Lung (tissue), 12 donors: Measurements from ENCODE around the gene SMYD1. TPM values are rescaled to one million over a fixed set of nuclear protein-coding genes. Genes with fewer than 3 reads are reported as not detected.
"Not testable (repeated sequence)": the region's sequence is repeated elsewhere in the genome, so short reads cannot be mapped to it uniquely, and the experiment has no call there.

ENCODE experiments used
- ATAC-seq: fragments of 200-7000 bp; cut with Tn5 transposase; one replicate; pipeline ENCODE4 v1.9.1; 2020; ENCODE audit warnings: moderate number of reproducible peaks; ENCODE audit not compliant: insufficient read depth, low FRiP score
- DNase-seq, 3 donors: peaks; one replicate each; pipeline ENCODE4 v3.0.0-alpha.2; 2013 to 2017
- H3K27ac ChIP-seq, 2 donors: one replicate each; pipeline ENCODE4 v1.5.1; 2013; ENCODE audit warnings: mild to moderate bottlenecking in 2 of 2, moderate library complexity in 2 of 2, control low read depth in 1 of 2, inconsistent platforms in 1 of 2, low read depth in 1 of 2, low read length in 1 of 2
- H3K27me3 ChIP-seq, 3 donors: one replicate each; pipeline ENCODE4 v1.5.1; 2013; ENCODE audit warnings: low read length in 2 of 3; ENCODE audit not compliant: control insufficient read depth in 3 of 3, insufficient read depth in 3 of 3
- H3K36me3 ChIP-seq, 4 donors: one replicate each; pipeline ENCODE4 v1.5.1; 2013; ENCODE audit warnings: low read length in 4 of 4, mild to moderate bottlenecking in 1 of 4, moderate library complexity in 1 of 4; ENCODE audit not compliant: control insufficient read depth in 4 of 4, insufficient read depth in 4 of 4
- H3K4me1 ChIP-seq, 5 donors: one replicate each; pipeline ENCODE4 v1.5.1; 2013; ENCODE audit warnings: low read length in 5 of 5, mild to moderate bottlenecking in 2 of 5, moderate library complexity in 1 of 5; ENCODE audit not compliant: control insufficient read depth in 5 of 5, insufficient read depth in 5 of 5
- H3K4me3 ChIP-seq: one replicate; pipeline ENCODE4 v1.5.1; 2013; ENCODE audit warnings: mild to moderate bottlenecking, control low read depth, moderate library complexity
- H3K9ac ChIP-seq, 2 donors: one replicate each; pipeline ENCODE4 v1.5.1; 2013; ENCODE audit warnings: low read length in 2 of 2, control low read depth in 1 of 2; ENCODE audit not compliant: insufficient read depth in 1 of 2
- H3K9me3 ChIP-seq, 4 donors: one replicate each; pipeline ENCODE4 v1.5.1; 2013; ENCODE audit warnings: low read length in 3 of 4, mild to moderate bottlenecking in 1 of 4, moderate library complexity in 1 of 4; ENCODE audit not compliant: control insufficient read depth in 4 of 4, insufficient read depth in 3 of 4
- CTCF ChIP-seq: IDR thresholded peaks from 2 replicates; pipeline ENCODE4 v1.5.1; 2012; ENCODE audit warnings: mild to moderate bottlenecking; ENCODE audit errors: control extremely low read depth, extremely low read depth
- WGBS, 2 donors: extraction: QIAGEN DNeasy Blood & Tissue Kit; methylation state at CpG; one replicate each; pipeline ENCODE4 v1.1.7; 2013; 5-methylcytosine and 5-hydroxymethylcytosine counted together
- polyA plus RNA-seq, 2 donors: library from polyadenylated mRNA; stranded (reverse); fragments of 200-250 nt; gene quantifications; one replicate each; pipeline ENCODE4 v1.2.1, GENCODE V29; 2013
- total RNA-seq, 2 donors: library from RNA; depleted of rRNA in 1 of 2; stranded (reverse); fragments of >200 nt in 1 of 2; gene quantifications; one replicate each; pipeline ENCODE4 v1.2.1, GENCODE V29; 2014 to 2021
- donor health status: control.
- donor health status: control.
- donor health status: Bipolar disorder and iron deficiency.
- donor health status: healthy.
- donor health status: DM: yes; HTN: yes; CAD: no.

SMYD1 gene
- total and polyA plus RNA-seq, 4 donors = 0.20 TPM; not detected in 3

GRCh38 chr2:88038263-88039105 lies 29.1 kb upstream of the SMYD1 start:
- WGBS, 2 donors = 94 to 98% methylated on average over 4 of the region's 4 CpGs
- peaks cover 0 to 11% (median 0%) of the 10 kb centered on the region in 5 donors for H3K4me1 ChIP-seq
- peaks cover under 1 to 8% (median 6%) of the 10 kb centered on the region in 4 donors for H3K36me3 ChIP-seq
- ATAC-seq (no peak), DNase-seq (no peak)
- H3K9me3 ChIP-seq = no peaks in the 10 kb centered on the region
- no peak overlapping the region for H3K4me3 ChIP-seq
- H3K27me3 ChIP-seq = no peaks in the 10 kb centered on the region
- TF ChIP-seq CTCF = no peak
- no peak overlapping the region for H3K9ac ChIP-seq
- no peak overlapping the region for H3K27ac ChIP-seq

GRCh38 chr2:88042476-88042875 lies 25.1 kb upstream of the SMYD1 start:
- no peaks in the 10 kb centered on the region for H3K27me3 ChIP-seq
- no peaks in the 10 kb centered on the region for H3K9me3 ChIP-seq
- no peak overlapping the region for H3K4me3 ChIP-seq
- WGBS, 2 donors = 96 to 100% methylated on average over 5 of the region's 5 CpGs
- ATAC-seq (no peak), DNase-seq (no peak)
- H3K27ac ChIP-seq = no peak overlapping the region
- peaks cover 0 to 3% (median 1%) of the 10 kb centered on the region in 4 donors for H3K36me3 ChIP-seq
- TF ChIP-seq CTCF = no peak
- peaks cover 0 to 11% (median 0%) of the 10 kb centered on the region in 5 donors for H3K4me1 ChIP-seq
- H3K9ac ChIP-seq = no peak overlapping the region

DNA sequence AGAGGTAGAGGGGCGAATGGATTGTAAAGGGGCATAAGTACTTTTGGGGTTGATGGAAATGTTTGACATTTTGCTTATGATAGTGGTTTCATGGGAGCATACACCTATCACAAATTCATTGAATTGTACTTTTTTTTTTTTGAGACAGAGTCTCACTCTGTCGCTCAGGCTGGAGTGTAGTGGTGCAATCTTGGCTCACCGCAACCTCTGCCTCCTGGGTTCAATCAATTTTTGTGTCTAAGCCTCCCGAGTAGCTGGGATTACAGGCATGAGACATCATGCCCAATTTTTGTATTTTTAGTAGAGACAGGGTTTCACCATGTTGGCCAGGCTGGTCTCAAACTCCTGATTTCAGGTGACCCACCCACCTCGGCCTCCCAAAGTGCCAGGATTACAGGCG lies 22.1 kb upstream of the SMYD1 start:
- H3K4me3 ChIP-seq, ATAC-seq, H3K9ac ChIP-seq, H3K27me3 ChIP-seq, H3K27ac ChIP-seq, H3K9me3 ChIP-seq, H3K36me3 ChIP-seq, DNase-seq: not testable (repeated sequence)
- H3K4me1 ChIP-seq = peaks cover 0 to 10% (median 4%) of the 10 kb centered on the region in 5 donors
- WGBS, 2 donors = 95% methylated on average over 6 of the region's 6 CpGs

DNA sequence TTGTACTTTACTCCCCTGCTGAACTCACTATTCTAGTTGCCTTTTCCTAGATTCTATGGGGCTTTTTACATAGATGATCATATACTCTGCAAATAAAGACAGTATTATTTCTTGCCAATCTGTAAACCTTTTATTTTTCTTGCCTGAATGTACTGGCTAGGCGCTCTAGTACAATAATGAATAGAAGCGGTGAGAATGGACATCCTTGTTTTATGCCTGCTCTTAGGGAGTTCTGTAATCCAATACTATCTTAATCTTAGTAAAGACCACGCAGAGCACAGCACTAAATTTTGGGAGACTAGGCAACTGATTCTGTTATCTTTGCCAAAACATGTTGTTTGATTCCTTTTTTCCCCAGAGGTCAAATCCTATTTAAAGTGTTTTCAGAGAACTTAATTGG lies 19.1 kb upstream of the SMYD1 start:
- DNase-seq (no peak), ATAC-seq (no peak)
- Histone ChIP-seq H3K9ac (no peak overlapping the region), H3K27me3 (no peaks in the 10 kb centered on the region), H3K4me1 (peaks cover 0 to 28% (median 3%) of the 10 kb centered on the region in 5 donors), H3K9me3 (no peaks in the 10 kb centered on the region), H3K36me3 (peaks cover 0 to 8% (median 3%) of the 10 kb centered on the region in 4 donors), H3K27ac (no peak overlapping the region), H3K4me3 (no peak overlapping the region)
- 95% methylated on average over 3 of the region's 3 CpGs for WGBS, 2 donors
- TF ChIP-seq CTCF = no peak
